HG03097 (cell line): ENCODE measurements around the gene TTC27.

Experiments
- ATAC-seq: cut with Tn5 transposase; IDR thresholded peaks from one replicate; pipeline ENCODE4 v1.9.1; 2021; ENCODE audit not compliant: unreplicated experiment, low FRiP score

The TTC27 gene

GRCh38 chr2:32802877-32803276 is 175.0 kb downstream of the TTC27 start:
- no peak for ATAC-seq

GRCh38 chr2:32804205-32804604 is 176.4 kb downstream of the TTC27 start:
- no peak for ATAC-seq

- ATAC-seq, result no peak
These were observed 177.6 kb downstream of the TTC27 start for GRCh38 chr2:32805104-32806095.

- no peak for ATAC-seq
These were observed 179.0 kb downstream of the TTC27 start for GRCh38 chr2:32806857-32807256.

GRCh38 chr2:32807662-32808061 is 179.8 kb downstream of the TTC27 start:
- ATAC-seq, result no peak

GRCh38 chr2:32810909-32811495 is 183.2 kb downstream of the TTC27 start:
- ATAC-seq, result no peak

GRCh38 chr2:32811696-32812095 is 183.8 kb downstream of the TTC27 start:
- ATAC-seq, result no peak

GRCh38 chr2:32812316-32812715 is 184.5 kb downstream of the TTC27 start:
- no peak for ATAC-seq

- no peak for ATAC-seq
These were observed 192.2 kb downstream of the TTC27 start for GRCh38 chr2:32820088-32820487.

GRCh38 chr2:32820701-32821100 is 192.9 kb downstream of the TTC27 start:
- no peak for ATAC-seq

GRCh38 chr2:32824070-32824809 is 196.4 kb downstream of the TTC27 start:
- ATAC-seq, result no peak

GRCh38 chr2:32825291-32825712 is 197.5 kb downstream of the TTC27 start:
- no peak for ATAC-seq

- no peak for ATAC-seq
These were observed 202.3 kb downstream of the TTC27 start for GRCh38 chr2:32830196-32830595.

- ATAC-seq, result no peak
These were observed 205.0 kb downstream of the TTC27 start for GRCh38 chr2:32832821-32833220.

GRCh38 chr2:32833709-32834108 is 205.9 kb downstream of the TTC27 start:
- ATAC-seq, result no peak

- ATAC-seq, result no peak
These were observed 207.3 kb downstream of the TTC27 start for GRCh38 chr2:32835148-32835547.

GRCh38 chr2:32836933-32837332 is 209.1 kb downstream of the TTC27 start:
- ATAC-seq, result no peak

GRCh38 chr2:32838418-32838817 is 210.6 kb downstream of the TTC27 start:
- ATAC-seq, result no peak

- no peak for ATAC-seq
These were observed 211.1 kb downstream of the TTC27 start for GRCh38 chr2:32838949-32839348.

- no peak for ATAC-seq
These were observed 214.4 kb downstream of the TTC27 start for GRCh38 chr2:32841931-32842898.
